Measurements from ENCODE around the gene FA2H.
"Not testable (repeated sequence)": the region's sequence is repeated elsewhere in the genome, so short reads cannot be mapped to it uniquely, and the experiment has no call there.

The FA2H gene

DNA sequence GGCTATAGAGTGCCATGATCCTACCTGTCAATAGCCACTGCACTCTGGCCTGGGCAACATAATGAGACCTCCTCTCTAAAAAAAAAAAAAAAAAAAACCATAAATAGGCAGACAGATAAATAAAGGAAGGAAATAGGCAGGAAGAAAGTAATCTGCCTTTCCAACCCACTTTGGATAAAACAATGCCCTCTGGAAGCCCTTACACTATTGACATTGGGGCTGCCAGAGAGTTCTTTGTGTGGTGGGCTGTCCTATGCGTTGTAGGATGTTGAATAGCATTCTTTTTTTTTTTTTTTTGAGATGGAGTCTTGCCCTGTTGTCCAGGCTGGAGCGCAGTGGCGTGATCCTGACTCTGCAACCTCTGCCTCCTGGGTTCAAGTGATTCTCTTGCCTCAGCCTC, 100.7 kb downstream of the FA2H start:
- DNase-seq: no peak
- H3K23ac ChIP-seq (ENCODE audit: low read length): no peak overlapping the region
- H2AK5ac ChIP-seq (ENCODE audit: low read length): no peak overlapping the region
- no peaks in the 10 kb centered on the region for H3K36me3 ChIP-seq (ENCODE audit: control insufficient read depth in 1 of 2, insufficient read depth in 2 of 2, low read length in 2 of 2)
- no peak overlapping the region for H4K8ac ChIP-seq (ENCODE audit: low read depth, low read length)
- H3K4me3 ChIP-seq (ENCODE audit: low read depth, low read length): no peak overlapping the region
- H3K9ac ChIP-seq (ENCODE audit: low read length): no peak overlapping the region
- H4K12ac ChIP-seq (ENCODE audit: low read depth, low read length): no peak overlapping the region
- H2BK120ac ChIP-seq (ENCODE audit: insufficient read depth, low read length, poor library complexity): no peak overlapping the region
- H3K79me1 ChIP-seq (ENCODE audit: low read length): no peaks in the 10 kb centered on the region
- no peaks in the 10 kb centered on the region for H3K9me3 ChIP-seq (ENCODE audit: insufficient read depth, low read depth, low read length)
- no CpG with 5 or more reads among the region's 3 CpGs for WGBS (ENCODE audit: extremely low coverage, insufficient coverage, insufficient read length)
- H2AFZ ChIP-seq (ENCODE audit: insufficient read depth, low read length, poor library complexity): no peak overlapping the region
- H3K4ac ChIP-seq (ENCODE audit: low read depth, low read length): no peak overlapping the region
- H3K27me3 ChIP-seq (ENCODE audit: insufficient read depth, low read length): no peaks in the 10 kb centered on the region
- no peak overlapping the region for H2BK12ac ChIP-seq (ENCODE audit: low read length)
- no peak overlapping the region for H3K27ac ChIP-seq (ENCODE audit: low read depth, low read length)
- H2BK5ac ChIP-seq (ENCODE audit: low read depth, low read length, poor library complexity): no peak overlapping the region
- no peak overlapping the region for H3K4me2 ChIP-seq (ENCODE audit: low read length)
- no peaks in the 10 kb centered on the region for H3K4me1 ChIP-seq (ENCODE audit: control insufficient read depth in 1 of 2, insufficient read depth in 2 of 2, low read length in 2 of 2)
- H3K18ac ChIP-seq (ENCODE audit: low read length): no peak overlapping the region
- no peak overlapping the region for H4K91ac ChIP-seq (ENCODE audit: low read depth, low read length)
- H3K79me2 ChIP-seq (ENCODE audit: control insufficient read depth, insufficient read depth, low read length, poor library complexity): no peaks in the 10 kb centered on the region
- H3K14ac ChIP-seq (ENCODE audit: low read length): no peak overlapping the region

DNA sequence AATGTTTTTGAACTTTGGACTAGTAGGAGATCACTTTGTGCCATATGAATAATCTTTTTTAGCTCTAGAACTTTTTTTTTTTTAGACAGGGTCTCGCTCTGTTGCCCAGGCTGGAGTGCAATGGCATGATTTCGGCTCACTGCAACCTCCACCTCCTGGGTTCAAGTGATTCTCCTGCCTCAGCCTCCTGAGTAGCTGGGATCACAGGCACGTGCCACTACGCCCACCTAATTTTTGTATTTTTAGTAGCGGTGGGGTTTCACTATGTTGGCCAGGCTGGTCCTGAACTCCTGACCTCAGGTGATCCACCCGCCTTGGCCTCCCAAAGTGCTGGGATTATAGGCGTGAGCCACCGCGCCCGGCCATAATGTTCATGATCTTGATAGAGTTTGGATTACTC, 105.7 kb downstream of the FA2H start:
- not testable (repeated sequence) for H3K79me1 ChIP-seq (ENCODE audit: low read length); H4K12ac ChIP-seq (ENCODE audit: low read depth, low read length); H3K4me3 ChIP-seq (ENCODE audit: low read depth, low read length); H3K14ac ChIP-seq (ENCODE audit: low read length); H2BK5ac ChIP-seq (ENCODE audit: low read depth, low read length, poor library complexity); H2AK5ac ChIP-seq (ENCODE audit: low read length); H3K4me2 ChIP-seq (ENCODE audit: low read length); H3K9ac ChIP-seq (ENCODE audit: low read length); H3K9me3 ChIP-seq (ENCODE audit: insufficient read depth, low read depth, low read length); H3K27me3 ChIP-seq (ENCODE audit: insufficient read depth, low read length); H3K27ac ChIP-seq (ENCODE audit: low read depth, low read length); H3K18ac ChIP-seq (ENCODE audit: low read length); H3K4me1 ChIP-seq (ENCODE audit: control insufficient read depth in 1 of 2, insufficient read depth in 2 of 2, low read length in 2 of 2); H4K8ac ChIP-seq (ENCODE audit: low read depth, low read length); H2BK120ac ChIP-seq (ENCODE audit: insufficient read depth, low read length, poor library complexity); H3K79me2 ChIP-seq (ENCODE audit: control insufficient read depth, insufficient read depth, low read length, poor library complexity); H2BK12ac ChIP-seq (ENCODE audit: low read length); H4K91ac ChIP-seq (ENCODE audit: low read depth, low read length); DNase-seq; H3K23ac ChIP-seq (ENCODE audit: low read length); H2AFZ ChIP-seq (ENCODE audit: insufficient read depth, low read length, poor library complexity); H3K4ac ChIP-seq (ENCODE audit: low read depth, low read length)
- H3K36me3 ChIP-seq (ENCODE audit: control insufficient read depth in 1 of 2, insufficient read depth in 2 of 2, low read length in 2 of 2): peaks cover 13 to 15% of the 10 kb centered on the region in 2 experiments
- no CpG with 5 or more reads among the region's 10 CpGs for WGBS (ENCODE audit: extremely low coverage, insufficient coverage, insufficient read length)

DNA sequence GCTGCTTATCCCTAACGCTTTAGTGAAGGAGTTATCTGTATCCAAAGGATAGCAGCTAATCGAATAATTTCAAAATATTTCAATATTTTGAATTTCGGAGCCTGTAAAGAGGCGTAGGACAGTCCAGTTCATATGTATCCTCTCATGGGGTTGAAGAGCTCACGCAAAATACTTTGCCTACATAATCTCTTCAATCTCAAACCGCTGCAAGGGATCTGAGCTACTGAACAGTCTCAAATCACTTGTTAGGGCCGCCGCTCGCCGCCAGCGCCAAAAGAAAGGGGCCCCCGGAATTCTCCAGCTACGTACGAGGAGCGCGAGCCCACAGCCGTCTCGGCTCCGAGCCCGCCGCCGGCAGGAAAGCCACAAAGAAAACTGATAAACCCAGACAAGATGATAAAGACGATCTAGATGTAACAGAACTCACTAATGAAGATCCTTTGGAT, 107.3 kb downstream of the FA2H start:
- Histone ChIP-seq H4K12ac (ENCODE audit: low read depth, low read length) (no peak overlapping the region), H3K36me3 (ENCODE audit: control insufficient read depth in 1 of 2, insufficient read depth in 2 of 2, low read length in 2 of 2) (peaks cover 16 to 23% of the 10 kb centered on the region in 2 experiments), H2BK5ac (ENCODE audit: low read depth, low read length, poor library complexity) (no peak overlapping the region), H2BK12ac (ENCODE audit: low read length) (no peak overlapping the region), H3K79me1 (ENCODE audit: low read length) (peaks cover 5% of the 10 kb centered on the region), H2AFZ (ENCODE audit: insufficient read depth, low read length, poor library complexity) (peak overlapping the region; percentile 88), H3K4me1 (ENCODE audit: control insufficient read depth in 1 of 2, insufficient read depth in 2 of 2, low read length in 2 of 2) (peaks cover 0 to 4% of the 10 kb centered on the region in 2 experiments), H3K18ac (ENCODE audit: low read length) (no peak overlapping the region), H4K8ac (ENCODE audit: low read depth, low read length) (peak overlapping the region; percentile 97), H3K4ac (ENCODE audit: low read depth, low read length) (no peak overlapping the region), H3K23ac (ENCODE audit: low read length) (no peak overlapping the region), H3K79me2 (ENCODE audit: control insufficient read depth, insufficient read depth, low read length, poor library complexity) (peaks cover 7% of the 10 kb centered on the region), H2BK120ac (ENCODE audit: insufficient read depth, low read length, poor library complexity) (no peak overlapping the region), H3K27ac (ENCODE audit: low read depth, low read length) (no peak overlapping the region), H3K27me3 (ENCODE audit: insufficient read depth, low read length) (no peaks in the 10 kb centered on the region), H3K9me3 (ENCODE audit: insufficient read depth, low read depth, low read length) (peaks cover 2% of the 10 kb centered on the region), H2AK5ac (ENCODE audit: low read length) (no peak overlapping the region), H4K91ac (ENCODE audit: low read depth, low read length) (no peak overlapping the region), H3K4me2 (ENCODE audit: low read length) (peak overlapping the region; percentile 60), H3K14ac (ENCODE audit: low read length) (no peak overlapping the region), H3K4me3 (ENCODE audit: low read depth, low read length) (peak overlapping the region; percentile 2), H3K9ac (ENCODE audit: low read length) (peak overlapping the region; percentile 11)
- DNase-seq: no peak
- no CpG with 5 or more reads among the region's 23 CpGs for WGBS (ENCODE audit: extremely low coverage, insufficient coverage, insufficient read length)

DNA sequence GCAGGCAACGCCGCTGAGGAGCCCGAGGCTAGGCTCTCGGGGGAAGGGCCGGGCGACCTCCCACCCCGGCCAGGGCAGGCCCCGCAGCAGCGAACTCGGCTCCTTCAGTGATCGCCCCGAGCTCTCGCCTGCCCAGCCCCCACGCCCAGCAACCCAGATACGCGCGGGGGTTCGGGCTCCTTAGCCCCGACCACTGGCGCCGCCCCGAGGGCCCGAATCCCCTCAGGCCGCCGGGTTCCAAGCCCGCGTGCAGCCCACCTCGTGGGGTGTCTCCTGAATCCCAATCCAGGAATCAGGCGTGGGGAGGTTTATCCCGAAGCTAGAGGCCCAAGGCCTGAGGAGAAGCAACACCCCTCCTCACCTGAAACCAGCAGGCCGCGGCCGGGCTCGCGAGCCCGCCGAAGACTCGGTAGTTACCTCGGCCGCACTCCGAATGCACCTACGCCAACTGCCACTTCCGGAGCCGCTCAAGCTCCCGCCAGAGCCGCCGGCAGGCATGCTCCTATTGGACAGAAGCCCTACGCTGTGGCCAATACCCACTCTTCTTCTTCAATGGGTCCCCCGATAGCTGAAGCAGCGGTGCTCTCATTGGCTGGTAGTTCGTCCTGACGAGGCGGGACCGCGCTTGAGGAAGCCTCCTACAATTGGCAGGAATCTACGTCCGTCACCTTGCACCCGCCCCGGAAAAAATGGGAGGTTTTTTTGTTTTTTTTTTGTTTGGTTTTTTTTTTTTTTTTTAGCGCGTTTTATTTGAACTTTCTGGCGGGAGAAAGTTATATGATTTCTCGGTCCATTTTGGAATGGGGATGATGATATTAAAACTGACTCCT, 108.0 kb downstream of the FA2H start, which contains the start of gene RFWD3:
Gene RFWD3, minus strand, starts transcription at position 453 of the 830 bp plus-strand sequence. CDS start 5,428 bp downstream, outside the sequence.
- Histone ChIP-seq H3K27me3 (ENCODE audit: insufficient read depth, low read length) (no peaks in the 10 kb centered on the region), H3K4me3 (ENCODE audit: low read depth, low read length) (peak within 1 kb of the TSS; percentile 80), H2AFZ (ENCODE audit: insufficient read depth, low read length, poor library complexity) (peak within 1 kb of the TSS; percentile 88), H3K23ac (ENCODE audit: low read length) (no peak within 1 kb of the TSS), H4K91ac (ENCODE audit: low read depth, low read length) (peak within 1 kb of the TSS; percentile 90), H3K9ac (ENCODE audit: low read length) (peak within 1 kb of the TSS; percentile 81), H3K27ac (ENCODE audit: low read depth, low read length) (peak within 1 kb of the TSS; percentile 16), H3K36me3 (ENCODE audit: control insufficient read depth in 1 of 2, insufficient read depth in 2 of 2, low read length in 2 of 2) (peaks cover 16 to 23% of the 10 kb centered on the region in 2 experiments), H3K79me1 (ENCODE audit: low read length) (peaks cover 5% of the 10 kb centered on the region), H2BK120ac (ENCODE audit: insufficient read depth, low read length, poor library complexity) (peak within 1 kb of the TSS; percentile 92), H3K79me2 (ENCODE audit: control insufficient read depth, insufficient read depth, low read length, poor library complexity) (peaks cover 7% of the 10 kb centered on the region), H3K9me3 (ENCODE audit: insufficient read depth, low read depth, low read length) (peaks cover 2% of the 10 kb centered on the region), H3K4me1 (ENCODE audit: control insufficient read depth in 1 of 2, insufficient read depth in 2 of 2, low read length in 2 of 2) (peaks cover 0 to 4% of the 10 kb centered on the region in 2 experiments), H4K8ac (ENCODE audit: low read depth, low read length) (peak within 1 kb of the TSS; percentile 97), H2BK5ac (ENCODE audit: low read depth, low read length, poor library complexity) (peak within 1 kb of the TSS; percentile 92), H3K14ac (ENCODE audit: low read length) (peak within 1 kb of the TSS; percentile 97), H2BK12ac (ENCODE audit: low read length) (no peak within 1 kb of the TSS), H2AK5ac (ENCODE audit: low read length) (peak within 1 kb of the TSS; percentile 88), H3K4ac (ENCODE audit: low read depth, low read length) (peak within 1 kb of the TSS; percentile 96), H3K18ac (ENCODE audit: low read length) (peak within 1 kb of the TSS; percentile 90), H4K12ac (ENCODE audit: low read depth, low read length) (peak within 1 kb of the TSS; percentile 89), H3K4me2 (ENCODE audit: low read length) (peak within 1 kb of the TSS; percentile 72)
- peak; percentile 99 for DNase-seq
- no CpG with 5 or more reads among the region's 63 CpGs for WGBS (ENCODE audit: extremely low coverage, insufficient coverage, insufficient read length)
